Skin of body (tissue), 2 donors: Measurements from ENCODE around the gene AKT1S1. TPM values are rescaled to one million over a fixed set of nuclear protein-coding genes. Genes with fewer than 3 reads are reported as not detected.
A peak's percentile ranks its signal among the peaks of the same experiment; 100 is the strongest.

ENCODE experiments used
- DNase-seq: peaks from one replicate; lab custom pipeline; 2025; lab: John Stamatoyannopoulos, UW
- total RNA-seq: library from RNA; depleted of rRNA; stranded (reverse); fragments of >200 nt; gene quantifications from one replicate; pipeline ENCODE4 v1.2.3, GENCODE V29; 2014

Gene AKT1S1
- total RNA-seq, 1 donor from 2014 or later: 4.3 TPM

GRCh38 chr19:49869484-49870308 lies 7.5 kb downstream of the AKT1S1 start:
- DNase-seq: peak; percentile 100

DNA sequence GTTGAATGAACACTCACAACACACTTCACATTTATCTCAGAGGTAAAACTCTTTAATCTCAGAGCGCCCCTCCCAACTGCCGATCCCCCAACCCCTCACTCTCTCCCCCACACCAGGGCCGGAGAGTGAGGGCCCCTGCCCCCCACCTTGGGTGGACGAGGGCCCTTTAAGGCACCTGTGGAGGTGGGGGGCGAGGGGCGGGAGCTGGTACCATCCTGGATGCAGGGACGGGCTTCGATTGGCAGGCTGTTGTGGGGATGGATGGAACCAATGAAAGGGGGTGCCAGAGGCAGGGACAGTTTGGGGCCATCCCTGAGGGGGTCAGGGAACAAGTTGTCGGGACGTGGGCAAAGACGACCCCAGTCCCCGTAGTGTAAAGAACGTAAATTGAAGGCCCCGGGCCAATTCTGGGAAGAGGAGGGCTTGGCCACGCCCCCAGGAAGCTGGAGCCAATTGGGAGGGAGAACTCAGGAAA lies 8.1 kb downstream of the AKT1S1 start:
- DNase-seq: no peak

DNA sequence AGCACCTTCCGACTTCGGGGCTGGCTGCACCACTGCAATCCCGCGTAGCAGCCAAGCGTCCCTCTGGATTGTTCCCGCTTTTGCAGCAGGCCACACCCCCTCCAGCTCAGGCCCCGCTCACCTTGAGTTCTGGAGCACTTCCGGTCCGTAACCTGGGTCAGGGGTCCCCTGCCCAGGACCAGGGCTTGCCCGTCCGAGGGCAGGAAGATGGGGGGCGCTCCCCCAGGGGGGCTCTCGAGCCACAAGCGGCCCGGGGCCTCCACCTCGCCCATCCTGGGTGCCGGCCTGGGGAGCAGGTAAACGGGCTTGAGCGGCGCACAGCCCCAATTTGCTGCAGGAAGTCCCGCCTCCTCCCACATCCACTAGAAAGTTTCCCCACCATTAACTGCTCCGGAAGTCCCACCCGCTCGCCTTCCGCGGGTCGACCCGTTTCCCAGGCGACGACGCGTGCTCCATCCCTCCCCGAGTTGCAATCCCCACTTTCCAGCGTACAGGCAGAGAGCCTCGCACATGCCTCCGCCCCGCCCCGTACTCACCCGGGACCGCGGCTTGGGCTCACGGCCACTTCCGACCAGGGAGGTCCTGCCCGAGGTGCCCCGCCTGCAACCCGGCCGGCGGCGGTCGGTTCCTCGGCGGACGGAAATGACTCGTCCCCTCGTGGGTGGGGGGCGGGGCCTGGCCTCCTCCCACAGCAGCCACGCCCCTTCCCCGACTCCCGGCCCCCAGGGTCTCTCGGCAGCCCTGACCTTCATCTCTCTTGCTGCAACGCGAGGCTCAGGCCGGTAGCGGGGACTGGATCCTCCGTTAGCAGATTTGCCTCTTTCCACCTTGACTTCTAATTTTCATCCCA lies 10.0 kb downstream of the AKT1S1 start, which contains the start of gene PNKP:
PNKP (minus strand) TSS at position 644 of the 850 bp plus-strand sequence; CDS start at position 272, 372 bp downstream.
- DNase-seq: peak; percentile 97

- no peak for DNase-seq
These were observed 12.3 kb downstream of the AKT1S1 start for GRCh38 chr19:49864890-49865289.

DNA sequence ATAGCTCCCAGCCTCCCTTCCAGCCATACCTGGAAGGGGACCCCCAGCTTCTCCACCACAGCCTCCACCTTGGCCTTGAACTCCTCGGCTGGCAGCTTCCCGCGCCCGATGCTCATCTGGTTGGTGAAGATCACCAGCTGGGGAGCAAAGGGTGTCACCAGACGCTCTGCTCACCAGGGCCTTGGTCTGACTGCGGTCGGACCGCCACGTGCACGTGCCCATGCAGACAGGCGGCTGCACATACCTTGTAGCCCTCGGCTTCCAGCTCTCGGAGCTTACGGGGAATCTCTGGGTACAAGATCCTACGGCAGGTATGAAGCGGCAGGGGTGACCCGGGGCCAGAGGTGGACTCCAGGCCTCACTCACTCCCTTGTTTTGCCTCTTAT lies 13.2 kb downstream of the AKT1S1 start:
- no peak for DNase-seq

GRCh38 chr19:49863254-49863934 lies 13.8 kb downstream of the AKT1S1 start:
- DNase-seq: no peak

DNA sequence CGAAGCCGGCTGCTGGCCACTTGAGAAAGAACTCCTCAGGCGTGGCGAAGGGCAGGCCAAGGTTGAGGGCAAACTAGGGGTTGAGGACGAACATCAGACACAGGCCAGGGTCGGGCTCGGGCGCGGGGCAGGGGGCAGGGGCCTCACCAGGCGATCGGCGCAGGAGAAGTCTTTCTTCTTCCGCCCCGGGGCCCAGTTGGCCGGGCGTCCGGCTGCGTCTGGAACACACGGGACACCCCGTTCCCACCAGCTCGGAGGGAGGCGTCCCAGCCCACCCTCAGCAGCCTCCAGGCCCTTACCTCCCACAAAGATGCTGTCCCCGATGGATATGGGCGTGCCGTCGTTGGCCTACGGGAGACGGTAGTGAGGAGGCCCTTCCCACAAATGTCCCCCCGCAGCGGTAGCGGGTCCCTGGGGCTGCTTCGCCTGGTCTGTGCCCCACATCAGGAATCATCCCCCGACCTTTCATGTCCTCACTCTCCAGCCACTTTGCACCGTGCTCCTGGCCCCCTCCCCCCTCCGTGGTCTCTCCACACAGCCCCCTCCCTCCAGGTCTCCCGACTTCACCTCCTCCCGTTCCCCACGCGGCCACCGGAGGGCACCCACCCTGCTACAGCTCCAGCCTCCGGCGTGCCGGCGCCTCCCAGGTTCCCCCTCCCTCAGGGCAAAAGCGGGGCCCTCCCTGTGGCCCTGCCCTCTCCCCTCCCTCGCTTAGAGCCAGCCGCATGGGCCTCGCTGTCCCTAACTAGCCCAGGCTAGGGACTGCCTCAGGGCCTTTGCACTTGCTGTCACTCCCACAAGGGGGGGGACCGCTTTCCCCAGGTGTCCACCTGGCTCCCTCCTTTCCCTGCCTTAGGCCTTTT lies 14.5 kb downstream of the AKT1S1 start:
- no peak for DNase-seq

GRCh38 chr19:49861541-49862378 lies 15.4 kb downstream of the AKT1S1 start:
- no peak for DNase-seq

DNA sequence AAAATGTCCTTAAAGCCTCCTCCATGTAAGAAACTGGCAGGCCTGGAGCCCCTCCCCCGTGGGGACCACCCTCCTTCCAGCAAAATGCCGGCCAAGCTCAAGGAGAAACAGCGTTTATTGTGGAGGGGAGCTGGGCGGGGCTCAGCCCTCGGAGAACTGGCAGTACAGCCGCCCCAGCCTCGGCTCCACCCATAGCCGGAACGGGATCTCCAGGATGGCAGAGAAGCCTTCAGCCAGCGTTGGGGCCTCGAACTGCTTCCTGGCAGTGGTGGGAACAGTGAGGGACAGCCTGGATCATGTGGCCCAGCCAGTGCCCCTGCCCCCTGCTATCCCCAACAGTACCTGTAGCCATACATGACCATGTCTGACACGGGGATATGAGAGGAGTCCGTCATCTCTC lies 16.0 kb downstream of the AKT1S1 start:
- DNase-seq: no peak

DNA sequence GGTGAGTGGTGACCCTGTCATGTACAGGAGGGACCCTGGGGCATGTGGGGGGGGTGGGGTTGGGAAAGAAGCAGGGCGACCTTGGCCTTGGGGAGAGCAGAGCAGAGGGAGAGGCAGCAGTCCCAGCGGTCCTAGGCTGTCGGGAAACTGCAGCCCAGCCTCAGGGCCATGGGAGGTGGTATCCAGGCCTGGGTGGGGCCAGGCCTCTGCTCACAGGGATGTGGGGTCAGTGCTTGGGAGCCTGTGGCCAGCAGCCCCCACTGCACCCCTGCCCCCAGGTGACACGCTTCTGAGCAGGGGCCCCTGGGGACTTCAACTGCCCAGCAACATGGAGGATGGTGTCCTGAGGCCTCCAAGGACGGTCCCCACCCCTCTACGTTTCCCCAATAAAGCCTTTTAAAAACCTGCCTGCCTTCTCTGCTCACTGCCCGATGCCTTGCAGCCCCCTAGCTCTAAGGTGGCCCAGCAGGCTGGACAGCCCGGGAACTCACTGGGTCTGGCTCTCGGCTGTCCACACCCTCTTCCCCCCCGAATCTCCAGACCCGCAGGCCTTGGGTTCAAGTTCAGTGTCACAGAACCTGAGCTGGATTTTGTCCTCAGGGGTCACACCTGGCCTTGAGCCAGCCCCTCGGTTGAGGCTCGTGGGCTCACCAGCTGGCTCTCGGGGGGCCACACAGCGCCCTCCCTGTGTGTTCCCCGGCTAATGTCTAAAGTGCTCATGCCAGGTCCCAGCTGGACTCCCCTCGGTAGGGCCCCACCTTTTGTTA lies 16.6 kb downstream of the AKT1S1 start:
- no peak for DNase-seq

GRCh38 chr19:49859682-49860335 lies 17.3 kb downstream of the AKT1S1 start:
- no peak for DNase-seq

DNA sequence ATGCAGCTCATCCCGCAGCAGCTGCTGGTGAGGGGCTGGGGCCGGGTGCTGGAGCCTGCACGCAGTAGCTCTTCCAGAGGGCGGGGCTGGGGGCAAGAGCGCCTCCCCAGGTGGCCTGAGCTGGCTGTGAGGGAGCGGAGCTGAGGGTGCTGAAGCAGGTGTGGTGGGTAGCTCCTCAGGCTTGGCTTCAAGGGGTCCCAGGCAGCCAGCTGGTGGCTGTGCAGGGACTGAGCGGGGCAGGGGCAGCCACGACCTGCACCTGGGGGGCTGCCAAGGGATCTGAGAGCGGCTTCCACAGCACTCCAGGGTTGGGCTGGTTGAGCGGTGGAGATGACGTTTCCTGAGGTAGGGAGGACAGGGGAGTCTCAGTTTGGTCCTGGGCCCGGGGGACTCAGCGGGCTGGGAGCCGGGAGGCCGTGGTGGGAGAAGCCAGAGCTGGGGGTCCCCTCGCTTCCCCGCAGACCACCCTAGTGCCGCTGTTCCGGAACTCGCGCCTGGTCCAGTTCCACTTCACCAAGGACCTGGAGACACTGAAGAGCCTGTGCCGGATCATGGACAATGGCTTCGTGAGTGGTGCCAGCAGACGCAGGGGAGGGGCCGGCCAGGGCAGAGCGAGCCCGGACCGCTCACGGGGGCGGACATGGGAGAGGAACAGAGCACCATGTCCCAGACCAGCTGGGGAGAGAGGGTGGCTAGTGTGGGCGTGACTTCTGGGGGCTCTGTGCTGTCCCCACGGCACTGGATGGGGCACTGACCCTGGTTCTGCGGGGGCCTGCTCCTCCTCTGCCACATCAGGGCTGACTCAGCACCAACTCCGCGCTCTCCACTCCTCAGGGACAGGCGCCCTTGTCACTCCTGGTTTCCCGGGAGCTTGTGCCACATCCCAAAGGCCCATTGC lies 18.8 kb downstream of the AKT1S1 start:
- DNase-seq: no peak

DNA sequence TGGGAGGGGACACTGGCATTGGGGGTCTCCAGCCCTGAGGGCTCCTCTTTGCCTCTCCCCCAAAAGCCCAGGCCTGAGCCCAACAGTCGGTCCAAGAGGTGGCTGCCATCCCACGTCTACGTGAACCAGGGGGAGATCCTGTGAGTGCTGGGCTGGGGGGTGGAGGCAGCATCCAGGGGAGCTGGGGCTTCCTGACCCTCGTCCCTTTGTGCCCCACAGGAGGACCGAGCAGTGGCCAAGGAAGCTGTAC lies 19.4 kb downstream of the AKT1S1 start:
- DNase-seq: no peak

DNA sequence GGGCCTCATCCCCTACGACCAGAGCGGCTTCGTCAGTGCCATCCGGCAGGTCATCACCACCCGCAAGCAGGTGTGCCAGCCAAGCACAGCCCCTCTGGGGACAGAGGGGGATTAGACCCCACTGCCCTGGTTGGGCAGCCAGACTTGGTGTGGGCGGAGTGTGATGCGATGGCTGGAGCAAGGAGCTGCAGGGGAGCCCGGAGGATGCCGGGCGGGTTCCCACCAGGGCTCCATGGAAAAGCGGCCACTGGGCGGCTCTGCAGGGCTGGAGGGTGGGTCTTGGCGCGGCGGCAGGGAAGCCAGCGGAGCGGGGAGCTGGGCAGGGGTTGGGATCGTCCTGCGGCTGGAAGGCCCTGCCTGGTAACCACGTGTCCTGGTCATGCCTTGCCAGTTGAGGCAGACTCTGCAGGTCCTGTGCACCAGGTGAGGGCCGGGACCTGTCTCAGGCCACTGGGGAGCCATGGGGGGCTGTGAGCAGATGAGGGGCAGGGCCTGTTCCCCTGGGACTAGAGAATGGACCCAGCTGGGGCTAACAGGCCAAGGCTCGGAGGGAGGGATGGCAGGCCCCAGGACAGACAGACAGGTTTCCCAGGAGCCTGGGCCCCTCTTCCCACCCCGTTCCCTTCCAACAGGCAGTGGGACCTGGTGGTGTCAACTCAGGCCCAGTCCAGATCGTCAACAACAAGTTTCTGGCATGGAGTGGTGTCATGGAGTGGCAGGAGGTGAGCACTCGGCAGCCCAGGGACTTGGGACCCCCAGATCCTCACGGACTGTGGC lies 19.9 kb downstream of the AKT1S1 start:
- DNase-seq: no peak

DNA sequence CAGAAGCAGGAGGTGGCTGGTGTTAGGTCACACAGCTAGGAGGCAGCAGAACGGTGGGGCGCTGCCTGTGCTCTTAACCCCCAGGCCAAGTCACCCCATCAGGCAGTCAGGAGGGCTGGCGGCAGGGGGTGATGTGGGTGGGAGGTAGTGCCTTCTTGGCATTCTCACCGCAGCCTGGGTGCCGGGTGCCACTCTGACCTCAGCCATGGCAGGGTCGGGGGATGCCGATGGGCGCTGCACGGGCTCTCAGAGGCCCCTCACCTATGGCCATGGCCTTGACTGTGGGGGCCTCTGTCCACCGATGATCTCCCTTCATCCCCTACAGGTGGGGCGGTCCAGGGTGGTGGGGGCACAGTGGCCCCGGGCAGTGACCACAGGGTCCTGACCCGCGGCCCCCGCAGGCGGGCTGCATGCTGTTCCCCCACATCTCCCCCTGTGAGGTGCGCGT lies 20.6 kb downstream of the AKT1S1 start:
- DNase-seq: no peak

DNA sequence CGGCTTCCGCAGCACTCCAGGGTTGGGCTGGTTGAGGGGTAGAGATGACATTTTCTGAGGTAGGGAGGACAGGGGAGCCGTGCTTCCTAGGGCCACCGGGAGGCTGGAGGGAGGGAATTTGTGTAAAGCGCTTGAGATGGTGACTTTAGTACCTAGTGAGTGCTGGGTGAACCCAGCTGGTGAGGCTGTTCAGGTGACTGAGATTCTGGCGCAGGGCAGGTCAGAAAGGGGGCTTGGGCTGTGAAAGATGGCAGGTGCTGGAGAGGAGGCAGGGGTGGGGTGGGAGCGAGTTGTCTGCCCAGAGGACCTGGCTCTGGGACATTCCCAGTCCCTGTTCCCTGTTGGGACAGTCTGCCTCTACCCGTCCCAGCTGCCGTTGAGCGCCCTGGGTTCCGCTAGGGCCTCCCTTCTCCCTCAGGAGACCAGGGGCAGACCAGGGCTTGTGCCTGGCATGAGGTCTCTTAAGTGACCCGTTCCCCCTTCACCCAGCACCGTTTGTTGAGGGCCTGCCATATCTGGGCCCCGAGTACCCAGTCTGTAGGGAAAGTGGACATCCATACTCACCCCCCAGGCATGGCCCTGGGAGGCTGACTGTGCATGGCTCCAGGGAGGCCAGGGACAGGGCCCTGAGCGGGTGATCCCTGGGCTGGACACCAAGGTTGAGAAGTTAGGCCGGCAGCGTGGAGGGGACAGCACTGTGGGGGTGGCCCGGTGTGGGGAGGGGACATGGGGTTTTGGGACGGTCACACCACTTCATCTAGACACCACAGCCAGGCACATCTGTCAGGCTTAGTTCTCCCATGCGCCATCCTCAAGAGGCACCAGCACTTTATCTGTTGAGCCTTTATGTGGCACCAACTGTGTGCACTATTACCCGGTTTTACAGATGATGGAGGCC lies 21.2 kb downstream of the AKT1S1 start:
- DNase-seq: no peak
